Measurements from ENCODE around the gene ACP2.
"Not testable (repeated sequence)": the region's sequence is repeated elsewhere in the genome, so short reads cannot be mapped to it uniquely, and the experiment has no call there.

Gene ACP2

DNA sequence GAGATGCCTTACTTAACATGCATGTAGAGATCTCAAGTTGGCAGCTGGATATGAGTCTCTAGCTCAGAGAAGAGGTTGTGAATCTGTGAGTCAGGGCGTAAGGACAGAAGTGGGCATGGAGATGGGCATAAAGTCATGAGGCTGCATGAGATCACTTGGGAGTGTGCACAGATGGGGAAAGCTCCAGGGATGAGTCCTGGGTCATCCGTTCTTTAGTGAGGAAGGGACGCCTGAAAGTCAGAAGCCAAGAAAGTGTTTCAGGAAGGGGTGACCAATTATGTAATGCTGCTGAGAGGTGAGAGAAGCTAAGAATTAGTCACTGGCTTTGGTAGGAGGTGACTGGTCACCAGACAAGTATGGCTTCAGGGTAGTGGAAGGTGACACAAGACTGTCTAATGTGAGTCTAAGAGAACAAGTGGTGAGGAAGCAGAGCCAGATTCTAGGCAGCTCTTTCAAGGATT lies 6.7 kb downstream of the ACP2 start:
- no peak for DNase-seq (ENCODE audit: low spot score)

DNA sequence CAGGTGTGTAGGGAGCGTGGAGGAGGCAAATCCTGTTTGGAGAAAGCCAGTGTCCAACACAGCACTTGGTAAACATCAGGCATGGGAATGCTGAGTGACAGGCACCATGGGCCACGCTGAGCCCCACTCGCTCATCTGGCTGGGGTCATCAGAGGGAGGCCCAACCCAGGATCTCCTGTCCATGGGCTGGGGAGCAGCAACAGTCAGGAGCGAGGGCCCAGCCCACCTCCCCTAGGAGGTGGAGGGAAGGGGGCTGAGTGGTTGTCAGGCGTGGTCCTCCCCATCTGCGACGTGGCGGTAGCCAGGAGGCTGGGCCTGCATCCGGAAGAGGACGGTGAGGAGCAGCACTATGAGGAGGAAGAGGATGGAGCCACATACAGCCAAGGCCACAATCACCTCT lies 8.8 kb downstream of the ACP2 start:
- DNase-seq (ENCODE audit: low spot score), result no peak

DNA sequence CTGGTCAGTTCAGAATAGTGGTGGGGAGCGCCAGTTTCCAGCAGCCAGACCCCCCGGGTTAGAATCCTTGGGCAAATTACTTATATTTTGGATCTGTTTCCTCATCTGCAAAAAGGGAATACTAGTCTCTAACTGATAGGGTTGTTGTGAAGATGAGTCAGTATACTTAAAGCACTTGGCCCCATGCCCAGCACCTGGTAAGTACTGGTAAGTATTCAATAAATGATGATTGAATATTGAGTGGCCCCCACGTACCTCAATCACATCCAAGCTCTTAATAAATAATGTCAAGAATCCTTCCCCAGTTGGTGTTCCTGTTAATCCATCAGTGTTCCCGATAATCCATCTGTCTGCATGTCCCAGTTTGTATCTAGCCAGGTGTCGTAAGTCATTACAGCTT lies 12.1 kb downstream of the ACP2 start:
- DNase-seq (ENCODE audit: low spot score), result no peak

DNA sequence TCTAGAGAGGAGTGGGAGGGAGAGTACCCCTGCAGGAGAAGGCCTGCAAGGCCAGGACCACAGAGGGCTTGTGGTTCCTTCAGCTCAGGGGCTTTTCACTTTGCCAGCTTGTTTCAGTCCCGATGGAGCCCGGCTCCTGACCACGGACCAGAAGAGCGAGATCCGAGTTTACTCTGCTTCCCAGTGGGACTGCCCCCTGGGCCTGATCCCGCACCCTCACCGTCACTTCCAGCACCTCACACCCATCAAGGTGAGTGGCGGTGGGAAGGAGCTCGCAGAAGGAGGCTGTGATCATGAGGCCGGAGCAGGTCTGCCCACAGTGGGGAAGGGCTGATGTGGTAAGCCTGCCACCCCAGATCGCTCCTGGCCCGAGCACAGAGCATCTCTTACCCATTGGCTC lies 13.5 kb downstream of the ACP2 start:
- no peak for DNase-seq (ENCODE audit: low spot score)

DNA sequence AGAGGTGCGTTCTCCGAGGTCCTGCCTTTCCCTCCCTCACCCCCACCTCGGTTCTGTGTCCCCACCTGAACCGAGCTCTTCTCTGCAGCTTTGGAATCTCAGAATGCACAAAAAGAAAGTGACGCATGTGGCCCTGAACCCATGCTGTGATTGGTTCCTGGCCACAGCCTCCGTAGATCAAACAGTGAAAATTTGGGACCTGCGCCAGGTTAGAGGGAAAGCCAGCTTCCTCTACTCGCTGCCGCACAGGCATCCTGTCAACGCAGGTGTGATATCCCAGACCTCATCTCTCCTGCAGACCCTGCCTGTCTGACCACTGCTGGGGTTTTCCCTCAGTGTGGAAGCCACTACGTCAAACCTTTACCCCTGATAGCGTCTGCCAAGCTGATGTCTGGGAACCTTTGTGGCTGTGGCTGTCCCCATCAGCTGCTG lies 13.9 kb downstream of the ACP2 start:
- DNase-seq (ENCODE audit: low spot score), result no peak

DNA sequence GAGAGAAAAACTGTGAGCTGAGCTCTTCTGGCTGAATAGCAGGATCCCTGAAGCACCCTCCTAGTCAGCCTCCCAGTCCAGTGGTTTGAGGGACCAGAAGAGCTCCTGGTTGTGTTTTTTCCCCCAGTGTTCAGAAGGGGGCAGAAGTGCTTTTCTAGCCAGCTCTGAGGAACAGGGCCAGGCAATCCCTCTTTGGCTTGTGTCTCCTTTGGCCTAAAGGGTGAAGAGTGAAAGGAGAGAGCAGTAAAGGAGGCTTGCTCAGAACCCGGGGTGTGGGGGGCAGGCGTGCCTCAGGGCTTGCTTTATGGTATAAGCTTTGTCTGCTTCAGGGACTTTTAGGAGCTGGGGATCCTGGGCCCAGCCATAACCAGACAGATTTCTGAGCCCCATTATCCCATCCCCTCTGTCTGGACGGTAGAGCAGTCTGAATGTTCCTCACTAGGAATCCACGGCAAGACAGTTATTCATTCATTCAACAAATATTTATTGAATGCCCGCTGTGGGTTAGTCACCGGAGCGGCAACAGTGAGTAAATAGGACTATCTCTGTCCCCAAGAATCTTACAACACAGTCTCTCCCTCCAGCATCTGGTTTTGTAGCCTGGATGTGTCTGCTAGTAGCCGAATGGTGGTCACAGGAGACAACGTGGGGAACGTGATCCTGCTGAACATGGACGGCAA lies 14.5 kb downstream of the ACP2 start:
- no peak for DNase-seq (ENCODE audit: low spot score)

DNA sequence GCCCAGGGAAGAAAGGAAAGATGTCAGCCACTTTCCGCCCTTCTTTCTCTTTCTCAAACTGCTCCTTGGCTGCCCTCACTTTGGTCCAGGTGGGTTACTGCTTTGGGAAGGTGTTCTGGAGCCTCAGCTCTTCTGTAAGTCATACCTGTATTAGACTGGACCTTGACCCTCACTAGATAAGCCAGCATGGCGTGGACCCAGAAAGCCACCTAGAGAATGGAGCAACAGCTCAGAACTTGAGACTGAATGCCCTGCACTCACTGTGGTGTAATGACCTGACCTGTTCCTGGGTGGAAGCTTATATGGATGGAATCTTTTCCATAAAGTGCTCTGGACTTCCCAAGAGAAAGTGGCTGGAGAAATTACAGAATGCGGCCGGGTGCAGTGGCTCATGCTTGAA lies 15.6 kb downstream of the ACP2 start:
- DNase-seq (ENCODE audit: low spot score), result no peak

DNA sequence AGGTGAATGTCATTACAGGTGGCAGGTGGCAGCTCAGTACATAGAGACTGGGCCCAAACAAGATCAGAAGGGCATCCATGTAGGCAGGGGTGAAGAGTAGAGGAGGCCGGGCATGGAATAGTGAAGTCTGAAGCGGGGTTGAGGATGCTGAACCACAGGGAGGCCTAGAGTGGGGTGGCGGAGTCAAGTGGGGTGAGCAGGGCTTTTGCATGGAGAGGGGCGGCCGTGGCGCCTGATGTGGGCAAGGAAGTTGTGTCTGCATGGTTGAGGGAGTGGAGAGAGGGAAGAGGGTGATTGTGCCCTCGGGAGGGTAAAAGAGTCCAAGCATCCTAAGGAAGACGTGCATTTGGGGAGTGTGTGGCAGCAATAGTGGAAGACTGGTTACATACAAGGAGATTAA lies 19.5 kb downstream of the ACP2 start:
- DNase-seq (ENCODE audit: low spot score), result no peak

DNA sequence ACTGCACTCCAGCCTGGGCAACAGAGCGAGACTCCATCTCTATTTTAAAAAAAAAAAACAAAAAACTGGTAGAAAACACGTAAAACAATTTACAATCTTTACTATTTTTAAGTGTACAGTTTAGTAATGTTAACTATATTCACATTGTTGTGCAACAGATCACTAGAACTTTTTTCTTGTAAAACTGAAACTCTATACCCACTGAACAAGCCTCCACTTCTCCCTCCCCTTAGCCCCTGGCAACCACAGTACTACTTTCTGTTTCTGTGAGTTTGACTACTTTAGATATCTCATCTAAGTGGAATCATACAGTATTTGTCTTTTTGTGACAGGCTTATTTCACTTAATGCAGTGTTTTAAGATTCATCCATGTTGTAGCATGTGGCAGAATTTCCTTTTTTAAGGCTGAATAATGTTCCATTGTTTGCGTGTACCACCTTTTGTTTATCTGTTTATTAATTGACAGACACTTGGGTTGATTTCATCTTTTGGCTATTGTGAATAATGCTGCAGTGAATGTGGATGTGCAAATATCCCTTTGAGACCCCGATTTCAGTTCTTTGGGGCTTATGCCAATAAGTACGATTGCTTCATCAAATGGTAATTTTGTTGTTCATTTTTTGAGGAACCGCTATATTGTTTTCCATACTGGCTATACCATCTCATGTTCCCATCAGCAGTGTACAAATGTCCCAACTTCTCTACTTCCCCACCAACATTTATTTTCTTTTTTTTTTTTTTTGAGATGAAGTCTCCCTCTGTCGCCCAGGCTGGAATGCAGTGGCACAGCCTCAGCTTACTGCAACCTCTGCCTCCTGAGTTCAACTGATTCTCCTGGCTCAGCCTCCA lies 22.8 kb downstream of the ACP2 start:
- DNase-seq (ENCODE audit: low spot score), result no peak

DNA sequence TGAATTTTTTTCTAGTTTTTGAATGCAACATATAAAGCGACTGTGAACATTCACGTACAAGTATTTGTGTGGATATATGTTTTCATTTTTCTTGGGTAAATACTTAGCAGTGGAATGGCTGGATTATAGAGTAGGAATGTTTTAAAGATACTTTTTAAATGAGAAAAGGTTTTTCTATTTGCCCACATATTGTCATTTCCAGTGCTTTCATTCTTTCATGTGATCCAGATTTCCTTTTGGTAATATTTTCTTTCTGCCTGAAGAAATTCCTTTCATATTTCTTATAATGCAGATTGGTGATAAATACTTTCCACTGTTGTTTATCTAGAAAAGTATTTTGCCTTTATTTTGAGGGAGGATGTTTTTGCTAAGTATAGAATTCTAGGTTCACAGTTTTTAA lies 25.9 kb downstream of the ACP2 start:
- DNase-seq (ENCODE audit: low spot score), result no peak

DNA sequence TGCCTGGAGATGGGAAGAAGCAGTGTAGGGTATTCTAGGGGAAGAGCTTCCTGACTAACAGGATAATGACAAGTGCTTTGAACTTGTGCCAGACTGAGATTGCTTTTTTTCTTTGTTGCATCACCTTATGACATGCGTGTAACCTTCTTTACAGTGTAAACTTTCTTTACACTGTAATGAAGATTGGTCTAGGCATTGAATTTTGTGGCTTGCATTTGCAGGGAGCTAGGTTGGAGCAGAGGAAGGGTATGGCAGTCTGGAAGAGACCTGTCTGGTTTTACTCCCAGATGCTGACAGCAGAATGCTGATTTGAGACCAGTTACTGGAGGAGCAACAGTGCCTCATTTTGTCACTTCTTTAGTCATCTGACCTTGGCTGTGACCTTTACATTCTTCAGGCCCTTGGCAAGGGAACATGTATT lies 28.2 kb downstream of the ACP2 start:
- no peak for DNase-seq (ENCODE audit: low spot score)

DNA sequence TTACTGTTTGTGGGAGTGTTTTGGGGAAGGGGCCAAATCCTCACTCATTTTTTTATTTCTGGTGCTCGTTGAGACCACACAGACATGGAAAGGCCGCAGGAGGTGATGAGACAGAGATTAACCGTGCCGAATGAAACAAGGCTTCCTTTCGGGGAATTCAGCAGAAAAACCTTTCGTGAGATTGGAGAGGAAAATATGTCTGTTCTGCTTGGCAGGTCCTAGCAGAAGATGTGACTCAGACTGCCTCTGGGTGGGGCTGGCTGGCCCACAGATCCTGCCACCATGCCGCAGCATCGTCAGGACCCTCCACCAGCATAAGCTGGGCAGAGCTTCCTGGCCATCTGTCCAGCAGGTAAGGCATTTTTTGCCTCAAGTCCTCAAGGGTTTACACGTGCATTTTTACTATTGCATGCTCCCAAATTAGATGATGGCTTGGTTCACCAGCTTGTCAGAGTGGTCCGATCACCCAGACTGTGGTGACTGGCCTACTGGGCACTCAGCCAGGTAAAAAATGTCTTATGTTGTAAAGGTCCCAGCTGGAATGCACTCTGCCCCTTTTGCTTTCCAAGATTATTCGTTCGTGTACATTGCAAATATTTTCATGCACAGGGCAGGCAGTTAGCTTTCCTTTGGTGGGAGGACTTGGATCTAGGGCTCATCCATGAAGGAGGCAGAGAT lies 32.4 kb downstream of the ACP2 start:
- DNase-seq (ENCODE audit: low spot score), result peak; percentile 54

DNA sequence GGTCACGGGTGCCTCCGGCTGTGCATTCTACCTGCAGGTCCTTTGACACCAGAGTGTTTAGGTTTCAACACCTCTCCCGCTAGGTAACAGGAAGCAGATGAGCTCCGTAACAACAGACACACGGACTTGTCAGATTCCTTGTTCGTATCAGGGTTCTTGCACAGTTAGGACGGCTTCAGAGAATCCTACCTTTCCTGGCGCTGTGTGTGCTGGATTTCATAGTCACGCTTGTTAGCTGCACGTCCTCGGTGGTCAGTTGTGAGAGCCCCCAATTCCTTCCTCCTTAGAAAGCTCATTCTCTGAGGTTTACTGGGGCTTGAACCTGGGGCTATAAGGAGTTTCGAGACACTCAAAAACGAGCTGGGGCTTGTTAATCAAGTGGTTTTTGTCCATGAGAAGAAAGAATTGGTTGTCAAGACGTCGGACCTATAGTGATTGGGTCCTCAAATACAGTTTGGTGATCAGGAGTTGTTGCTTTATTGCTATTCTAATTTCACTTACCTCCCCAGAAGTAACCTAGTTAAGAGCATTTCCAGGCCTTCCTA lies 33.2 kb downstream of the ACP2 start:
- no peak for DNase-seq (ENCODE audit: low spot score)

DNA sequence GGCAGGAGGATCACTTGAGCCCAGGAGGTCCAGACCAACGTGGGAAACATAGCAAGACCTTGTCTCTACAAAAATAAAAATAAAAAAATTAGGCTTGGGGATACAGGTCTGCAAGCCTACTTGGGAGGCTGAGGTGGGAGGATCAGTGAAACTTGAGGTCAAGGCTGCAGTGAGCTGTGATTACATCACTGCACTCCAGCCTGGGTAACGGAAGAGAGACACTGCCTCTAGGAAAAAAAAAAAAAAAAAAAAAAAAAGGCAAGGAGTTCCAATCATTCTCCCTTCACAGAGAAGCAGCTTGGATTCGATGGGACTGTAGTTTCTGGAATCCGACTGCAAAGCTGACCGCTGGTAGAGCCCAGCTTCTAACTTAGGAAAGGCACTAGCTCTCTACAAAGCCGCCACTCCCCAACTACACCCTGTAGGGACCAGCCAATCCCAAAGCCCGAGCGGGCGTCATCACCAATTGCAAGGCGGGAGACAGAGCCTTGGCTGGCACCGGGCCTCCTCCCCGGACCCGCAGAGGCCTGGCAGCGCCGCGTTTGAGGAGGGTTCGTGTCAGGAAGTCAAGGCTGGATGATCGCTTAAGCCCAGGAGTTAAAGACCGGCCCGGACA lies 34.6 kb downstream of the ACP2 start:
- DNase-seq (ENCODE audit: low spot score), result peak; percentile 87

DNA sequence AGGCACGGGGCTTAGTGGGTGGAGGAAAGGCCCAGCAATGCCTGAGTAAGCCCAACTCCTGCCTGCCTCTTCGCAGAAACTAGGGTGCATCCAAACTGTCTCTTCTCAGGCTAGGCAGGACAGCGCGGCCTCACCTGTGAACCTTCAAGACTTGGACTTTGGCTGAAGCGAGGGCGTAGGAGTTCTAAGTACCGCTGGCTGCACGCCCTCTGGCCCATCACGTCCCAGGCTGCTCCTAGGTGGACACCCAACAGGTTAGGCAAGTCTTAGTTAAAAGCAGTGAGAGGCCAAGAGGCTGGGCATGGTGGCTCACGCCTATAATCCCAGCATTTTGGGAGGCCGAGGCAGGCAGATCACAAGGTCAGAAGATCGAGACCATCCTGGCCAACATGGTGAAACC lies 35.7 kb downstream of the ACP2 start:
- DNase-seq (ENCODE audit: low spot score), result no peak

DNA sequence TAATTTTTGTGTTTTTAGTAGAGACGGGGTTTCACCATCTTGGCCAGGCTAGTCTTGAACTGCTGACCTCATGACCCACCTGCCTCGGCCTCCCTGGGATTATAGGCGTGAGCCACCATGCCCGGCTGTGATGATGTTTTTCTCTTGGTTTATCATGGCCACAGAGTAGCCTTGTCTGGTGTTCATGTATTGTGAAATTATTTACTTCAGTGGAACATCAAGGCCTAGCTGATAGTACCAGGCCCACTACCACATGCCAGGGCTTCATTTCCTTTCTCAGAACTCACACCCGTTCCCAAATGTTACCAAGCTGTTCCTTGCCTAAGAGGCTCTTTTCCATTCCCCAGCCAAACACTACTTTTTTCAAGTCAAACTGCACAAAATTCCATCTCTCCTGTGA lies 40.0 kb downstream of the ACP2 start:
- no peak for DNase-seq (ENCODE audit: low spot score)

DNA sequence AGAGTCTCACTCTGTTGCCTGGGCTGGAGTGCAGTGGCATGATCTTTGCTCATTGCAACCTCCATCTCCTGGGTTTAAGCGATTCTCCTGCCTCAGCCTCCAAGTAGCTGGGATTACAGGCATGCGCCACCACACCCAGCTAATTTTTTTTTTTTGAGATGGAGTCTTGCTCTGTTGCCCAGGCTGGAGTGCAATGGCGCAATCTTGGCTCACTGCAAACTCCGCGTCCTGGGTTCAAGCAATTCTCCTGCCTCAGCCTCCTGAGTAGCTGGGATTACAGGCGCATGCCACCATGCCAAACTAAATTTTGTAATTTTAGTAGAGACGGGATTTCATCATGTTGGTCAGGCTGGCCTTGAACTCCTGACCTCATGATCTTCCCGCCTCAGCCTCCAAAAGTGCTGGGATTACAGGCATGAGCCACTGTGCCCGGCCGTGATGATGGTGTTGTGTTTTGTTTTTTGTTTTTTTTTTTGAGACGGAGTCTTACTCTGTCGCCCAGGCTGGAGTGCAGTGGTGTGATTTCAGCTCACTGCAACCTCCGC lies 40.5 kb downstream of the ACP2 start:
- DNase-seq (ENCODE audit: low spot score), result not testable (repeated sequence)

DNA sequence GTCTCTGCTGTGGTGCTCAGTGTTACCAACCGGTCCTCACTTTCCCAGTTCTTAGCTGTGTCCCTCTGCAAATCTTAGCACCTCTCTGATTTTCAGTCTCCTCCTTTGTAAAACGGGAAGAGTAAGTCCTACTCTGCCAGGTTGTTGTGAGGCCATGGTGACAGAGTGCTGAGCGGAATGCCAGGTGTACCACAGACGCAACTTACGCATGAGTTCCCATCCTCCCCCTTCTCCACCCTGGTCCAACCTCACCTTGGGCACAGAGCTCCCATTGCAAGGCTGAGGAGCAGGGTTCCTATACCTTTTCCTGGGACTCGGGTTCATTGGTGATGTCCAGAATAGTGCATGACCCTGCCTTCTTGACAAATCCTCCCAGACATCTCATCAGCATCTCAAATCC lies 41.2 kb downstream of the ACP2 start:
- DNase-seq (ENCODE audit: low spot score), result no peak

DNA sequence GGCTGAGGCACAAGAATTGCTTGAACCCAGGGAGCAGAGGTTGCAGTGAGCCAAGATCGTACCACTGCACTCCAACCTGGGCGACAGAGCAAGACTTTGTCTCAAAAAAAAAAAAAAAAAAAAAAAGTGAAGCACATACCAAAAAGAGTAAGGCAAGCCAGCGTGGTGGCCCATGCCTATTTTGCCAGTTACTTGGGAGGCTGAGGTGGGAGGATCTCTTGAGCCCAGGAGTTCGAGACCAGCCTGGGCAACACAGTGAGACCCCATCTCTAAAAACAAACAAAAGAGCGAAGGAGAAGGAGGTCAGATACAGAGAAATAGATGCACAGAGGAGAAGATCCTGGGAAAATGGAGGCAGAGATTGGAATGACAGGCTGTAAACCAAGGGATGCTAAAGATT lies 42.0 kb downstream of the ACP2 start:
- not testable (repeated sequence) for DNase-seq (ENCODE audit: low spot score)

DNA sequence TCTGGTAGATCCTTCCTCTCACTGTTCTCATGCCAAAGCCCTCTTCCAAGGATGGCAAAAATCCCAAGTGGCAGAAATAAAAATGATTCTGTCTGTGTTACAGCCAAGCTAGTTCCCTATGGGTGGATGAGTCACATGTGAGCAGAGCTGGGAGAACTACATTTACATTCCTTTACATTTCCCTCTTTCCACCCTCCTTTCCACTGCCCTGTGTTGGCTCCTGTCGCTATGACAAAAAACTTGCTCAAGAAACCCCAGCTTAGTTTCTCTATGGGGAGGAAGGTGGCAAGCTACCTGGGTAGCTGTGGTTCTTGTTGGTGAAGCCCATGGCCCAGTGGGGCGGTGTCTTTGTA lies 44.0 kb downstream of the ACP2 start:
- peak; percentile 68 for DNase-seq (ENCODE audit: low spot score)

DNA sequence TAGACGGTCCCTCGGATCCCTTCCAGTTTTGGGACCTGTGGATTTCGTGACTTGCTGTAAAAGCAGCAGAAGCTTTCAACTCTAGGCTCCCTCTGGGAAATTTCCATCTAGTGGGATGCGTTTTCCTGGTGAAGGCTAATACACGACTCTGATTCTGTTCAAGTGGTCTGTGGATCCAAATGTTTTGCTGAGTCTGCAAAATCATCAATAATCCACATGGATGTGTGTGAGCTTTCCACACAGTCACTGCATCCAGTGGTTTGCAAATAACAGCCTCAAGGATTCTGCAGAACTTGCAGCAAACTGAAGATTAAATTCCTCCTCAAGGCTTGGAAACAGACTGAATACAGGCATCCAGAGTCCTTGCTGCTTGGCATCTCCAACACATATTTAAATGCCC lies 46.0 kb downstream of the ACP2 start:
- DNase-seq (ENCODE audit: low spot score), result no peak

DNA sequence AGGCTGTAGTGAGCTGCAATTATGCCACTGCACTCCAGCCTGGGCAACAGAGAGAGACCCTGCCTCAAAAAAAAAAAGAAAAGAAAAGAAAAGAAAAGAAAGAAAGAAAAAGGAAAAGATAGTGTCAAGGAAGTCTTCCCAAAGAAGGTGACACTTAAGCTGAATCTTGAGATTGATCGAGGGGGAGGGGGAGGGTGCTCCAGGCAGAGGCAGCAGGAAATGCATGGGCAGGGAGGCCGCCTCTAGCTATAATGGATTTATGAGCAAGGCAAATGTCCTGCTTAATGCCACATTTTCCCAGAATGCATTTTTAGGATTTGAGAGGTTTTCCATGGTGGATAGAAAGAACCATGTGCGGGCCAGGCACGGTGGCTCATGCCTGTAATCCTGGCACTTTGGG lies 47.6 kb downstream of the ACP2 start:
- no peak for DNase-seq (ENCODE audit: low spot score)

Measured in COLO829 (cell line).